ENCODE measurements around the gene PDE6B.

GRCh38 chr4:657834-658667 lies 32.7 kb downstream of the PDE6B start:
- TF ChIP-seq CTCF (IDR thresholded peaks at IDR 0.05) (no peak), ZFX (IDR thresholded peaks at IDR 0.05; ENCODE audit: borderline replicate concordance) (no peak)
